ENCODE results near the gene TBC1D32.

The TBC1D32 gene

GRCh38 chr6:121160276-121160675, 174.0 kb downstream of the TBC1D32 start:
- FAIRE-seq = no peak
- DNase-seq (ENCODE audit: insufficient read length) = no peak
- TF ChIP-seq TAF1 (IDR thresholded peaks at IDR 0.05; ENCODE audit: borderline replicate concordance, low read depth, low read length) = no peak
- no peak for TF ChIP-seq POLR2AphosphoS5 (IDR thresholded peaks at IDR 0.05; ENCODE audit: low read depth, low read length)
- TF ChIP-seq POLR2A (IDR thresholded peaks at IDR 0.05; ENCODE audit: low read depth, low read length) = no peak

- DNase-seq (ENCODE audit: insufficient read length) (no peak), FAIRE-seq (no peak)
- TF ChIP-seq TAF1 (IDR thresholded peaks at IDR 0.05; ENCODE audit: borderline replicate concordance, low read depth, low read length) = no peak
- TF ChIP-seq POLR2A (IDR thresholded peaks at IDR 0.05; ENCODE audit: low read depth, low read length) = no peak
- TF ChIP-seq POLR2AphosphoS5 (IDR thresholded peaks at IDR 0.05; ENCODE audit: low read depth, low read length) = no peak
Observed at GRCh38 chr6:121158891-121159290, 175.4 kb downstream of the TBC1D32 start.

DNA sequence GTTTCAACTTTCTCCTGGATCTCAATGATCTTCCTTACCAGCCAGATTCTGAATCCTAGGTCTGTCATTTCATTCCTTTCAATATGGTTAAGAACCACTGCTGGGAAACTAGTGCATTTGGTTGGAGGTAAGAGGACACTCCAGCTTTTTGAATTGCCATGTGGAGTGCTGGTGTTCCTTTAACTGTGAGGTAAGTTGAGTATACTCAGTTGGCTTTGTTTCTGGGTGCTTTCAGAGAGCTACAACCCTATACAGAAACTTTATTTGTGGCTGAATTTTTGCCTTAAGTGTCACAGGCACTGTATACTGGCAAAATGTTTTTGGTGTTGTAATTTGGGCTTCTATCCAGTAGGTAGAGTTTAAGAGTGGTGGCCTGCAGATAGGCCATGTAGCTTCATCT, 175.8 kb downstream of the TBC1D32 start:
- DNase-seq (ENCODE audit: insufficient read length) = no peak
- FAIRE-seq = no peak
- TF ChIP-seq POLR2A (IDR thresholded peaks at IDR 0.05; ENCODE audit: low read depth, low read length) (no peak), POLR2AphosphoS5 (IDR thresholded peaks at IDR 0.05; ENCODE audit: low read depth, low read length) (no peak), TAF1 (IDR thresholded peaks at IDR 0.05; ENCODE audit: borderline replicate concordance, low read depth, low read length) (no peak)

GRCh38 chr6:121157906-121158305, 176.4 kb downstream of the TBC1D32 start:
- no peak for DNase-seq (ENCODE audit: insufficient read length)
- FAIRE-seq = no peak
- TF ChIP-seq POLR2AphosphoS5 (IDR thresholded peaks at IDR 0.05; ENCODE audit: low read depth, low read length) (no peak), TAF1 (IDR thresholded peaks at IDR 0.05; ENCODE audit: borderline replicate concordance, low read depth, low read length) (no peak), POLR2A (IDR thresholded peaks at IDR 0.05; ENCODE audit: low read depth, low read length) (no peak)

- DNase-seq (ENCODE audit: insufficient read length) (no peak), FAIRE-seq (no peak)
- TF ChIP-seq POLR2A (IDR thresholded peaks at IDR 0.05; ENCODE audit: low read depth, low read length) (no peak), POLR2AphosphoS5 (IDR thresholded peaks at IDR 0.05; ENCODE audit: low read depth, low read length) (no peak), TAF1 (IDR thresholded peaks at IDR 0.05; ENCODE audit: borderline replicate concordance, low read depth, low read length) (no peak)
Observed at GRCh38 chr6:121143476-121143875, 190.8 kb downstream of the TBC1D32 start.

- no peak for DNase-seq (ENCODE audit: insufficient read length)
- no peak for TF ChIP-seq TAF1 (IDR thresholded peaks at IDR 0.05; ENCODE audit: borderline replicate concordance, low read depth, low read length)
- TF ChIP-seq POLR2A (IDR thresholded peaks at IDR 0.05; ENCODE audit: low read depth, low read length) = no peak
- TF ChIP-seq POLR2AphosphoS5 (IDR thresholded peaks at IDR 0.05; ENCODE audit: low read depth, low read length) = no peak
- no peak for FAIRE-seq
Observed at GRCh38 chr6:121142093-121142492, 192.2 kb downstream of the TBC1D32 start.

DNA sequence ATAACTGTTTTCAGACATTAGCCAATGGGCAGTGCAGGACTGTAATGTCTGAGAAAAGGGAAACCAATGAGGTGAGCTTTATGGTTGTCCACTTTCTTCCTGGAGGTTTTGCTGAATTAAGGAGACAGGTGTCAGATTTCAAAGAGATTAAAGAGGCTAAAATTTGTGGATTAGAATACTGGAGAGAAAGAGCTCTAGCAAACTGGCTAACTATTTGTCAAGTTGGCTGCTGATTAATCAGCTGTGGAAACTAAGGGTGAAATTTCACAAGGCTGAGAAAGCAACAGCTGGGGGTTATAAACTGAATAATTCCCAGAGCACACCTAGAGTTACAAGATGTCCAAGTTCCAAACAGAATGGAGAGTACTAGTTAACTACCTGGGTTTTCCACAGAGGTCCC, 198.9 kb downstream of the TBC1D32 start:
- FAIRE-seq = no peak
- no peak for DNase-seq (ENCODE audit: insufficient read length)
- TF ChIP-seq POLR2AphosphoS5 (IDR thresholded peaks at IDR 0.05; ENCODE audit: low read depth, low read length) = no peak
- TF ChIP-seq POLR2A (IDR thresholded peaks at IDR 0.05; ENCODE audit: low read depth, low read length) = no peak

DNA sequence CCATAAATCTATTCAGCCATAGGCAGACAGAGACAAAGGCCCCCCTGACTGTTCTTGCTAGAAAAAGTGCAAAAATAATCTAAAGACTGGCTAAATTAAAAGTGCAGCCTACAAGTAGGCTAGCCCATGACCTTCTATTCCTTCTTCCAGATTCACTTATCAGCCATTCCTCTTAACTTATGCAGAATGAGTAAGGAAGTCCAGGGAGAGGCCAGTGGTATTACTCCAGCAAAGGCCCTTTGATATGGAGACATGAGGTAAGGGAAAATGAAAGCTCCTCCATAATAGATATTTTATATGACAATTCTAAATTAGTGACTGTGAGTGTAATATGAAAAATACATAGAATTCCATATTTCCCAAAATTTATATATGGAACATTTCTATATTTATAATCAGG, 199.4 kb downstream of the TBC1D32 start:
- FAIRE-seq = no peak
- TF ChIP-seq POLR2AphosphoS5 (IDR thresholded peaks at IDR 0.05; ENCODE audit: low read depth, low read length) = no peak
- TF ChIP-seq TAF1 (IDR thresholded peaks at IDR 0.05; ENCODE audit: borderline replicate concordance, low read depth, low read length) = no peak
- no peak for TF ChIP-seq POLR2A (IDR thresholded peaks at IDR 0.05; ENCODE audit: low read depth, low read length)
- DNase-seq (ENCODE audit: insufficient read length) = no peak

GRCh38 chr6:121124600-121124999, 209.7 kb downstream of the TBC1D32 start:
- DNase-seq (ENCODE audit: insufficient read length) (no peak), FAIRE-seq (no peak)
- TF ChIP-seq POLR2A (IDR thresholded peaks at IDR 0.05; ENCODE audit: low read depth, low read length) = no peak
- TF ChIP-seq POLR2AphosphoS5 (IDR thresholded peaks at IDR 0.05; ENCODE audit: low read depth, low read length) = no peak
- TF ChIP-seq TAF1 (IDR thresholded peaks at IDR 0.05; ENCODE audit: borderline replicate concordance, low read depth, low read length) = no peak

GRCh38 chr6:121112356-121112755, 221.9 kb downstream of the TBC1D32 start:
- no peak for FAIRE-seq
- no peak for DNase-seq (ENCODE audit: insufficient read length)
- no peak for TF ChIP-seq POLR2AphosphoS5 (IDR thresholded peaks at IDR 0.05; ENCODE audit: low read depth, low read length)
- TF ChIP-seq POLR2A (IDR thresholded peaks at IDR 0.05; ENCODE audit: low read depth, low read length) = no peak
- no peak for TF ChIP-seq TAF1 (IDR thresholded peaks at IDR 0.05; ENCODE audit: borderline replicate concordance, low read depth, low read length)

DNA sequence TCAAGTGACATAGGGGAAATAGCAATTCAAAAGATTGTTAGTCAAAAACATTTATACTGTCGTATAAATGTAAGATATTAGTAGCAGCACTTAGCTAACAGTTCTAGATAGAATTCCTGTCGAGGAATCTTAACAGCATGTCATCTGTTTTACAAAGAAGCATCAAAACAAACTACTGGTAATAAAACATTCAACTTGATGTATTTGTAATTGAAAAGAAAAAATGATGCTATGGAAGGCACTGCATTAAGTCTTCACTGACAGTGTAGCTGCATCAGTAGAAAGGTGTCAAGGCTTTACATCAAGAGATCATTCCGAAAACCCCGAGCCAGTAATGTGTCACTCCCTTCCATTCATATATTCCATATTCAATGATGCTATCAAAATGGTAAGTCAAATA, 223.5 kb downstream of the TBC1D32 start:
- TF ChIP-seq POLR2AphosphoS5 (IDR thresholded peaks at IDR 0.05; ENCODE audit: low read depth, low read length) (no peak), POLR2A (IDR thresholded peaks at IDR 0.05; ENCODE audit: low read depth, low read length) (no peak), TAF1 (IDR thresholded peaks at IDR 0.05; ENCODE audit: borderline replicate concordance, low read depth, low read length) (no peak)
- no peak for FAIRE-seq

GRCh38 chr6:121106962-121107361, 227.3 kb downstream of the TBC1D32 start:
- DNase-seq (ENCODE audit: insufficient read length) (no peak), FAIRE-seq (no peak)
- TF ChIP-seq POLR2A (IDR thresholded peaks at IDR 0.05; ENCODE audit: low read depth, low read length) = no peak
- no peak for TF ChIP-seq TAF1 (IDR thresholded peaks at IDR 0.05; ENCODE audit: borderline replicate concordance, low read depth, low read length)
- no peak for TF ChIP-seq POLR2AphosphoS5 (IDR thresholded peaks at IDR 0.05; ENCODE audit: low read depth, low read length)

More for the DNA sequence above, 223.5 kb downstream of the TBC1D32 start:
- no peak for DNase-seq (ENCODE audit: insufficient read length)

- no peak for DNase-seq (ENCODE audit: insufficient read length)
- FAIRE-seq = no peak
- TF ChIP-seq TAF1 (IDR thresholded peaks at IDR 0.05; ENCODE audit: borderline replicate concordance, low read depth, low read length) (no peak), POLR2AphosphoS5 (IDR thresholded peaks at IDR 0.05; ENCODE audit: low read depth, low read length) (no peak), POLR2A (IDR thresholded peaks at IDR 0.05; ENCODE audit: low read depth, low read length) (no peak)
Observed at GRCh38 chr6:121105461-121105860, 228.8 kb downstream of the TBC1D32 start.
